K562 (cell line): ENCODE data around the gene HIVEP2. TPM values are rescaled to one million over a fixed set of nuclear protein-coding genes. Genes with fewer than 3 reads are reported as not detected.
A peak's percentile ranks its signal among the peaks of the same experiment; 100 is the strongest.

ENCODE experiments used
- ATF7 ChIP-seq: fragments of 450-650 bp; IDR thresholded peaks from 2 replicates; pipeline ENCODE4 v1.7.1; 2014; ENCODE audit warnings: mild to moderate bottlenecking, moderate library complexity
- CBFA2T2 ChIP-seq: fragments of 450-650 bp; conservative IDR thresholded peaks from 2 replicates; pipeline ENCODE4 v1.6.1; 2017; ENCODE audit warnings: mild to moderate bottlenecking
- CBX5 ChIP-seq: IDR thresholded peaks from 2 replicates; pipeline ENCODE4 v1.6.1; 2014; ENCODE audit warnings: low read depth, borderline replicate concordance
- COPS2 ChIP-seq: fragments of 450-650 bp; conservative IDR thresholded peaks from 2 replicates; pipeline ENCODE4 v1.6.1; 2016; ENCODE audit warnings: mild to moderate bottlenecking, moderate library complexity
- DIDO1 ChIP-seq: fragments of 450-650 bp; IDR thresholded peaks from 2 replicates; pipeline ENCODE4 v1.6.1; 2016; ENCODE audit warnings: low read depth, missing biosample characterization, missing genetic modification characterization
- ERF ChIP-seq: fragments of 450-650 bp; formaldehyde crosslinking; IDR thresholded peaks from 2 replicates; pipeline ENCODE4 v1.4.0; 2020; ENCODE audit warnings: mild to moderate bottlenecking, mixed read lengths
- FOXK2 ChIP-seq, 2 experiments: fragments of 450-650 bp; IDR thresholded peaks in 1 of 2; conservative IDR thresholded peaks in 1 of 2; 2 replicates each; pipeline ENCODE4 v1.6.1; 2016; ENCODE audit warnings: low read depth in 2 of 2, mild to moderate bottlenecking in 1 of 2
- HNRNPLL ChIP-seq: fragments of 200-400 bp; formaldehyde crosslinking; IDR thresholded peaks from 2 replicates; pipeline ENCODE4 v1.6.1; 2017; ENCODE audit warnings: low read length, low read depth, mild to moderate bottlenecking; ENCODE audit not compliant: poor library complexity, severe bottlenecking
- JUNB ChIP-seq: fragments of 450-650 bp; formaldehyde crosslinking; conservative IDR thresholded peaks from 2 replicates; pipeline ENCODE4 v1.4.0; 2020; ENCODE audit warnings: mild to moderate bottlenecking
- KAT2B ChIP-seq: IDR thresholded peaks from one replicate; pipeline ENCODE4 v1.6.1; 2012; ENCODE audit warnings: low read depth, mild to moderate bottlenecking, control low read depth, inconsistent platforms, low read length, moderate library complexity
- MAZ ChIP-seq, 2 experiments: fragments of 450-650 bp in 1 of 2; sonication (generic) in 1 of 2; formaldehyde crosslinking; IDR thresholded peaks in 1 of 2; conservative IDR thresholded peaks in 1 of 2; 2 replicates each; pipeline versions ENCODE4 v1.4.0 to v1.5.0; 2020; ENCODE audit warnings: mild to moderate bottlenecking in 1 of 2, missing genetic modification reagents in 1 of 2
- MYBL2 ChIP-seq, 2 experiments: fragments of 450-650 bp in 1 of 2; sonication (generic) in 1 of 2; formaldehyde crosslinking in 1 of 2; IDR thresholded peaks; 2 replicates each; pipeline versions ENCODE4 v1.6.1 to v1.8.1; 2017 to 2022; ENCODE audit warnings: borderline replicate concordance in 1 of 2, inconsistent platforms in 1 of 2, low read depth in 1 of 2, mild to moderate bottlenecking in 1 of 2, missing genetic modification reagents in 1 of 2, moderate library complexity in 1 of 2
- NELFE ChIP-seq: IDR thresholded peaks from 2 replicates; pipeline ENCODE4 v1.6.1; 2011; ENCODE audit warnings: mild to moderate bottlenecking; ENCODE audit not compliant: insufficient read depth, insufficient read length
- NFE2 ChIP-seq: IDR thresholded peaks from 2 replicates; pipeline ENCODE4 v1.6.1; 2014; ENCODE audit warnings: antibody characterized with exemption, low read depth
- POLR3A ChIP-seq: IDR thresholded peaks from 2 replicates; pipeline ENCODE4 v1.6.1; 2011; ENCODE audit warnings: borderline replicate concordance, mild to moderate bottlenecking, moderate library complexity; ENCODE audit not compliant: insufficient read length, insufficient read depth; ENCODE audit errors: extremely low read depth
- RBFOX2 ChIP-seq: fragments of 200-400 bp; formaldehyde crosslinking; IDR thresholded peaks from 2 replicates; pipeline ENCODE4 v1.6.1; 2017; ENCODE audit warnings: low read depth, mild to moderate bottlenecking, low read length, moderate library complexity
- SREBF2 ChIP-seq: sonication (generic); formaldehyde crosslinking; IDR thresholded peaks from 2 replicates; pipeline ENCODE4 v1.4.0; 2020; ENCODE audit warnings: mild to moderate bottlenecking, missing genetic modification reagents
- STAG1 ChIP-seq: sonication (generic); formaldehyde crosslinking; IDR thresholded peaks from 2 replicates; pipeline ENCODE4 v1.5.0; 2020; ENCODE audit warnings: missing genetic modification reagents, borderline replicate concordance
- TAF1 ChIP-seq: IDR thresholded peaks from 2 replicates; pipeline ENCODE4 v1.6.1; 2011; ENCODE audit warnings: mild to moderate bottlenecking, low read length, moderate library complexity; ENCODE audit not compliant: insufficient read depth, control insufficient read depth, severe bottlenecking; ENCODE audit errors: extremely low read depth
- TAF7 ChIP-seq: fragments of 450-650 bp; IDR thresholded peaks from 2 replicates; pipeline ENCODE4 v1.6.1; 2016; ENCODE audit warnings: missing genetic modification characterization, missing compliant biosample characterization
- VEZF1 ChIP-seq: fragments of 200-800 bp; sonication (Bioruptor generic); IDR thresholded peaks from 2 replicates; pipeline ENCODE4 v1.6.1; 2017; ENCODE audit warnings: missing genetic modification characterization, missing compliant biosample characterization
- ZNF696 ChIP-seq: fragments of 250-450 bp; sonication (Bioruptor Pico); conservative IDR thresholded peaks from 2 replicates; pipeline ENCODE4 v1.4.0; 2020; ENCODE audit warnings: mild to moderate bottlenecking, moderate library complexity
- ZNF707 ChIP-seq: fragments of 250-450 bp; sonication (Bioruptor Pico); conservative IDR thresholded peaks from 2 replicates; pipeline ENCODE4 v1.8.0; 2022; ENCODE audit warnings: inconsistent platforms, mild to moderate bottlenecking, moderate library complexity
- ZNF766 ChIP-seq: fragments of 200-800 bp; sonication (Bioruptor generic); conservative IDR thresholded peaks from 2 replicates; pipeline ENCODE4 v1.6.1; 2016; ENCODE audit warnings: missing genetic modification characterization, missing compliant biosample characterization
- ZNF780A ChIP-seq: fragments of 250-450 bp; sonication (Bioruptor Pico); IDR thresholded peaks from 2 replicates; pipeline ENCODE4 v1.5.0; 2021; ENCODE audit warnings: mild to moderate bottlenecking
- polyA plus RNA-seq, 8 experiments: library from polyadenylated mRNA; depleted of rRNA in 4 of 8; stranded (reverse) in 5 of 8; unstranded in 3 of 8; fragments of >200 nt; fragmentation: Nextera tagmentation in 2 of 8; fragmentation: Illumina TruSeq in 1 of 8; extraction: Ambion mirVana in 2 of 8; extraction: Trizol in 1 of 8; gene quantifications; 2 replicates each; pipeline versions ENCODE4 v1.2.1 to v1.2.3, GENCODE V29; 2011 to 2014; ENCODE audit warnings: inconsistent platforms in 1 of 8, missing spikeins in 1 of 8
- total RNA-seq, 7 experiments: library from RNA; depleted of rRNA in 6 of 7; stranded (reverse); fragments of >200 nt in 6 of 7; fragmentation: Illumina TruSeq in 2 of 7; extraction: Trizol in 2 of 7; gene quantifications; 2 replicates each; pipeline versions ENCODE4 v1.2.1 to v1.2.3, GENCODE V29; 2011 to 2021; ENCODE audit warnings: low replicate concordance in 1 of 7
- TF ChIP-seq, protein P1 (sequence below): sonication (generic); formaldehyde crosslinking; IDR thresholded peaks from 2 replicates; pipeline ENCODE4 v1.8.0; 2023; ENCODE audit warnings: mild to moderate bottlenecking, missing genetic modification reagents

The HIVEP2 gene
- total and polyA plus RNA-seq, 9 of the 15 experiments (the other 6 are each of a cell fraction or from before 2014, with no cell fraction given) = under 0.01 to 1.2 (median 0.31) TPM

- TF ChIP-seq MYBL2 (IDR thresholded peaks at IDR 0.05; ENCODE audit: low read depth) (no peak), MYBL2 (CRISPR knock-in tag; IDR thresholded peaks at IDR 0.05; ENCODE audit: borderline replicate concordance) (no peak), NFE2 (no peak), STAG1 (no peak), ATF7 (peak; percentile 49; the same call in 1 of the 2 replicates), NELFE (no peak), POLR3A (no peak), TAF7 (tag) (no peak), ERF (CRISPR knock-in tag) (no peak), VEZF1 (CRISPR knock-in tag) (peak; percentile 25; the same call in 1 of the 2 replicates), JUNB (no peak), RBFOX2 (peak; percentile 29; the same call in 1 of the 2 replicates), HNRNPLL (peak; percentile 36), ZNF707 (CRISPR knock-in tag) (no peak), COPS2 (no peak), SREBF2 (no peak), TAF1 (no peak), KAT2B (no peak), ZNF766 (no peak), ZNF780A (CRISPR knock-in tag) (no peak), CBFA2T2 (no peak), DIDO1 (tag) (no peak), CBX5 (no peak), FOXK2 (conservative IDR thresholded peaks at IDR 0.05 in 1 of 2, IDR thresholded peaks at IDR 0.05 in 1 of 2; ENCODE audit: low read depth in 2 of 2) (no peak), MAZ (CRISPR knock-in tag; conservative IDR thresholded peaks at IDR 0.05 in 1 of 2, IDR thresholded peaks at IDR 0.05 in 1 of 2) (peak; percentile 24 to 42; a peak in 2 of 4 replicates), ZNF696 (CRISPR knock-in tag) (no peak)
- TF ChIP-seq, protein P1, sequence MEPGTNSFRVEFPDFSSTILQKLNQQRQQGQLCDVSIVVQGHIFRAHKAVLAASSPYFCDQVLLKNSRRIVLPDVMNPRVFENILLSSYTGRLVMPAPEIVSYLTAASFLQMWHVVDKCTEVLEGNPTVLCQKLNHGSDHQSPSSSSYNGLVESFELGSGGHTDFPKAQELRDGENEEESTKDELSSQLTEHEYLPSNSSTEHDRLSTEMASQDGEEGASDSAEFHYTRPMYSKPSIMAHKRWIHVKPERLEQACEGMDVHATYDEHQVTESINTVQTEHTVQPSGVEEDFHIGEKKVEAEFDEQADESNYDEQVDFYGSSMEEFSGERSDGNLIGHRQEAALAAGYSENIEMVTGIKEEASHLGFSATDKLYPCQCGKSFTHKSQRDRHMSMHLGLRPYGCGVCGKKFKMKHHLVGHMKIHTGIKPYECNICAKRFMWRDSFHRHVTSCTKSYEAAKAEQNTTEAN = no peak
Measured at GRCh38 chr6:142926494-142927270, 18.3 kb downstream of the HIVEP2 start (continued).
